SK-N-MC (cell line): Measurements from ENCODE around the gene TSFM.

Experiments
- EZH2 ChIP-seq: fragments of 200-600 bp; sonication (generic); IDR thresholded peaks from one replicate; pipeline ENCODE4 v1.6.1; 2017; ENCODE audit warnings: antibody characterized with exemption
- FOXP2 ChIP-seq: optimal IDR thresholded peaks from 2 replicates; pipeline ENCODE3; 2011; ENCODE audit warnings: mild to moderate bottlenecking, moderate library complexity; ENCODE audit not compliant: insufficient read depth; ENCODE audit errors: extremely low read length, control extremely low read depth
- POLR2AphosphoS5 ChIP-seq: IDR thresholded peaks from 2 replicates; pipeline ENCODE4 v1.6.1; 2012; ENCODE audit warnings: mild to moderate bottlenecking, low read depth, low read length, borderline replicate concordance

DNA sequence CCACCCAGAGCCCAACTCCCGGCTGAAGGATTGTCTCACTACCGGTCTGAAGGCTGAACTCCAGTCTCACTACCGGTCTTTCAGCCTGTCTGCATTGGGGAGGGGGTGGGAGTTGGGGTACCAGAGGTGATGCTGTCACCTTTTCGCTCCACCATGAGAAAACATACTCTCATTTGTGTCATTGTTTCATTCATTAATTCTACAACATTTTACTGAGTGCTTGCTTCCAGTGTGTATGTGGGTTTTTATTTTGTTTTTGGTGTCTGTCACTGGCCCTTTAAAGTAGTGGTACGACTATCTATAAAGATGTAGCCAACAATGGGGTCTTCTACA, 30.0 kb upstream of the TSFM start:
- TF ChIP-seq EZH2 (no peak), POLR2AphosphoS5 (no peak; the same call in 1 of the 2 replicates), FOXP2 (no peak)
